NCI-H1930 (cell line): ENCODE results near the gene ZNF594.
"Not testable (repeated sequence)": the region's sequence is repeated elsewhere in the genome, so short reads cannot be mapped to it uniquely, and the experiment has no call there.

Source experiments
- DNase-seq, 2 experiments: peaks; one replicate each; lab custom pipeline; 2025; lab: John Stamatoyannopoulos, UW

Gene ZNF594

GRCh38 chr17:5135726-5136579 is 55.7 kb downstream of the ZNF594 start:
- DNase-seq, result no peak

GRCh38 chr17:5135131-5135712 is 56.4 kb downstream of the ZNF594 start:
- not testable (repeated sequence) for DNase-seq

GRCh38 chr17:5134571-5134970 is 57.1 kb downstream of the ZNF594 start:
- DNase-seq, result not testable (repeated sequence)

GRCh38 chr17:5133961-5134360 is 57.7 kb downstream of the ZNF594 start:
- DNase-seq, result not testable (repeated sequence)

GRCh38 chr17:5133311-5133710 is 58.4 kb downstream of the ZNF594 start:
- no peak for DNase-seq

- not testable (repeated sequence) for DNase-seq
Observed at GRCh38 chr17:5132503-5133225, 59.0 kb downstream of the ZNF594 start.

GRCh38 chr17:5131799-5132502 is 59.7 kb downstream of the ZNF594 start:
- DNase-seq, result not testable (repeated sequence)

- DNase-seq, result no peak
Observed at GRCh38 chr17:5131146-5131715, 60.4 kb downstream of the ZNF594 start.

GRCh38 chr17:5130687-5131086 is 61.0 kb downstream of the ZNF594 start:
- DNase-seq, result not testable (repeated sequence)

GRCh38 chr17:5130261-5130660 is 61.4 kb downstream of the ZNF594 start:
- DNase-seq, result not testable (repeated sequence)

GRCh38 chr17:5129770-5130169 is 61.9 kb downstream of the ZNF594 start:
- not testable (repeated sequence) for DNase-seq
